ENCODE data around the gene SOX30.
A peak's percentile ranks its signal among the peaks of the same experiment; 100 is the strongest.

Gene SOX30

GRCh38 chr5:157607371-157608161 lies 44.7 kb downstream of the SOX30 start:
- peak; percentile 74 for DNase-seq

GRCh38 chr5:157606046-157606445 lies 46.2 kb downstream of the SOX30 start:
- no peak for DNase-seq

DNA sequence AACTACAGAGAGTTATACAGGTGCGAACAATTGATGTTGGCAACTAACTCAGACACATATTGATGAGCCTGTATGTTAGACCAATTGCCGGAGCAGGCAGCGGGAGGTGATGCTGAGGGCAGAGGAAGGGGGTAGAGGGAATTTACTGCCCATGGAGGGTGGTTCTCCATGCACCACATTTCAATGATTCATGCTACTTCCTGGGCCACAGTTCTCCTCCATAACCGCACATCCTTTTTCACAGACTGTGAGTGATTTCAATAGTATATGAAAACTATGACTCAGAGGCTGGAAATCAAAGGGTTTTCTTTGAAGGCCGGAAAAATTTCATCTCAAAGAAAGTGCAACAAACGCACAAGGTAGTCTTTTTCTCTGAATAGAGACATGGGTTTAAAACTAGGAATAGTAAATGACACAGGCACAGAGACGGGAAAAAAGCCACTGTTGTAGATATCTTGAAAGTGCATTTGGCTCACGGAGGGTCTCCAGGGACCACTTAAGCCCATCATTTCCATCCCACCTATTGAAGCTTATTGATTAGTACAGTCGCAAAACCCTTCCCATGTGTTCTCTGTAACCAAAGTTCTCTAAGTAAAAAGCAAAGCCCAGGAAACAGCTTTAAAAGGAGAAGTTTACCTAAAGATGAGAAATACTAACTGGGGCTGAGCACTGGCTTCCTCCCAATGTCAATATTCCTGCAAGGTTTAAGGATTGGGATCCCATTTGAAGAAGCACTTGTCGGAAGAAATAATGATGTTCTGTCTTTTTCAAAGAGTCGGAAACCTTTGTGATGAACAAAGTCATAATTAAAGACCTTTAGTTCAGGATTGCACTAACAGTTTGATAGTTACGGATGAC lies 48.7 kb downstream of the SOX30 start:
- DNase-seq: peak; percentile 74

DNA sequence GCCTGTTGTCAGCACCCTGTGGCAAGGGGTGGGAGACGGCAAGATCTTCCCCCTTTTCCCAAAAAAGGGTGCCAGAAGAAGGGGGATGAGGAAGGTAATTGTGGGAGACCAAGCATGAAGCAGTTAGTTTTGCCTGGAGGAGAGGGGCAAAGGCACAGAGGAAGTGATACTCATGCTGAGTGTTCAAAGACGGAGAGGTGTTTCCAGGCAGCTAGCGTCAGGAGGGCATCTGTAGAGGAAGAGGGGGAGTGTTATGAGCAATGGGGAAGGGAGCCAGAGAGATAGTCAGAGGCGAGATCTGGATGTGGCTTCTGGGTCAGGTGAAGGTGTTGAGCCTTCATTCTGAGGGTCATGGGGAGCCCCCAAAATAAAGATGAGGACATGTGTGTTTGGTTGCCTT lies 49.7 kb downstream of the SOX30 start:
- peak; percentile 69 for DNase-seq

DNA sequence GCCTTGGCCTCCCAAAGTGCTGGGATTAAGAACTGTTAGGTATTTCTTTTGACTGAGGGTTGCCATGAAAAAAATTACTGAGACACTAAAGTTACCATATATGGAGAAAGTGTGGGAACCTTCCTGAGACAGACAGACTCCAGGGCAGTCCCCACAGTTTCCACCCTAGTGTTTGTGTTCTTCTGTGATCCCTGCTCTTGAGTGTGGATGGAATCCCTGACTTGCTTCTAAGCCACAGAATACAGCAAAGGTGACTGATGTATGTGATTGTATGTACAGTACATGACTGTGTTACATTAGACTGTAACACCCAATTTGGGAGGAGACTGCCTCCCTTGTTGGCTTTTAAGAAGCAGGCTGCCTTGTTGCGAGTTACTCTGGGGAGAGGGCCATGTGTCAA lies 52.0 kb downstream of the SOX30 start:
- peak; percentile 22 for DNase-seq

GRCh38 chr5:157599565-157599964 lies 52.7 kb downstream of the SOX30 start:
- DNase-seq: no peak

GRCh38 chr5:157598350-157598936 lies 53.8 kb downstream of the SOX30 start:
- DNase-seq: no peak

- DNase-seq: no peak
These were observed 55.0 kb downstream of the SOX30 start for GRCh38 chr5:157597277-157597676.

DNA sequence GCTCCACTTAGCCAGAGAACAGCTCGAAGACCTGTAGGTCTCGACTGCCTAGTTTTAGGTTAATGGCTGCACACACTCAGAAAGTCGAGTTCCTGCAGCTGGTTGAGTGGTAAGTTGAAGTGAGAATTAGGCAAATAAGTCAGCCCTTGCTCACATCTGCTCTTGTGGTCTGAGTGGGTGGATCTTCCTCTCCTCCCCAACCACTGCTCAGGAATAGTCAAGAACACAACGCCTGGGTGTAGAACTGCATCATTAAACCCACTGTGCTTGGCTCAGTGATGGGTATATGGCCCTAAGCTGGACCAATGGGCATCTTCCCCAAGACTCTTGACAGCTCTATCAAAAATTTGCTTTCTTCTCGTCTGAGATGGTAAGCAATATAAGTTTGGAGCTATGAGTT lies 55.8 kb downstream of the SOX30 start:
- DNase-seq: peak; percentile 70

- no peak for DNase-seq
These were observed 57.4 kb downstream of the SOX30 start for GRCh38 chr5:157594675-157595459.

DNA sequence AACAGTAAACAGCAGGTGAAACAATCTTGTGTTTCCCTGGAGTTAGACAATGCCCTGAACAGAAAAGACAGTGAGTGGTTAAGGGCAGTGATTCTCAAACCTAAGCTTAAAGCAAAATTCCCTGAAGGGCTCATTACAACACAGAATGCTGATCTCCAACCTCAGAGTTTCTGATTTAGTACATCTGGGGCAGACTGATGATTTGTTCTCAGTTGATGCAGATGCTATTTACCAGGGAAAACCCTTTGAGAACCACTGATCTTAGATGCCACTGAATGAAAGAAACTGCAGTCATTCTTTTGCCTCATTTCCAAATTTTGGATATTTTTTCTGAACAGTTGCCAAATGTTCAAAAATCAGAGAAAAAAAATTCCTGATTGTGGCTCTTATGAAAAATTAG lies 58.0 kb downstream of the SOX30 start:
- DNase-seq: no peak

DNA sequence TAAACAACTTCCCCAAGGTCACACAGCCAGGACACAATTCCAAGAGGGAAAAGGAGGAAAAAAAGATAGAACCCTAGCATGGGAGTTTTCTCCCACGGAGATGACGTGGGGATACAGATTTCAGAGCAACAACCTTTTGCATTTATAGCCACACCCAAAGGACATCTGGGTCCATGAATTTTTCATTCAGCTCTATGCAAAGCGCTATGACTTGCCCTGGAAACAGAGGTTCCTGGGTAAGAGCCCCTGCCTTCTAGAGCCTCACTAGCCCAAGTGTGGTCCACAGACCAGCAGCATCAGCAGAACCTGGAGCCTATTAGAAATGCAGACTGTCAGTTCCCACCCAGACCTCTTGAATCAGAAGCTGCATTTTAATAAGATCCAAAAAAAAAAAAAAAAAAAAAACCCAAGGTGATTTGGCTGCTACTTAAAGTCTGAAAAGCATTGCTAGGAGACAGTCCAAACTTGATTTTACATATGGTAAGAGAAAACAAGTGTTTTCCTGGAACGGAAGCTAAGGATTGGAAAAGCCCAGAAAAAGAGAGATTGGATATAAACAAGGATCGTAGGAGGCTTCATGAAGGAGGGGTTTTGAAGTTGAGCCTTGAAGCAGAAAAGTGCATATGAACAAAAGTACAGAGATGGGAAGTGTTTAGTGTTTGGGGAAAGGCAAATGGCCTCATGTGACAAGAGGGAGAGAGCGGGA lies 59.0 kb downstream of the SOX30 start:
- no peak for DNase-seq

GRCh38 chr5:157592594-157592993 lies 59.6 kb downstream of the SOX30 start:
- DNase-seq: no peak

- DNase-seq: no peak
These were observed 61.8 kb downstream of the SOX30 start for GRCh38 chr5:157590478-157590877.

DNA sequence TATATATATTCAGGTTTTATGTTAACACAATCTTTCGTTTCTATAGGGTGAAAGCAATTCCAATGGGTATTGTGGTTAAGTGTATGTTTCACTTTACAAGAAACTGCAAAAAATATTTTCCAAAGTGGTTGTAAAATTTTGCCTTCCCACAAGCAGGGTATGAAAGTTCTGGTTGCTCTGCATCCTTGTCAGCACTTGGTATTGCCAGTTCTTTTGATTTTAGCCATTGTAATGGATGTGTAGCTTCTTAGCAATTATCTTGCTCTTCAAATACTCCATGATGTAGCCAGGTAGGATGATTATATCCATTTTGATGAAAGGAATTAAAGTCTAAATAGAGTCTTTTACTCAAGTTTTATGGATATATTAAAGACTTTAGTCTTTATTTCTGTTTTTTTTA lies 67.6 kb downstream of the SOX30 start:
- DNase-seq: no peak

DNA sequence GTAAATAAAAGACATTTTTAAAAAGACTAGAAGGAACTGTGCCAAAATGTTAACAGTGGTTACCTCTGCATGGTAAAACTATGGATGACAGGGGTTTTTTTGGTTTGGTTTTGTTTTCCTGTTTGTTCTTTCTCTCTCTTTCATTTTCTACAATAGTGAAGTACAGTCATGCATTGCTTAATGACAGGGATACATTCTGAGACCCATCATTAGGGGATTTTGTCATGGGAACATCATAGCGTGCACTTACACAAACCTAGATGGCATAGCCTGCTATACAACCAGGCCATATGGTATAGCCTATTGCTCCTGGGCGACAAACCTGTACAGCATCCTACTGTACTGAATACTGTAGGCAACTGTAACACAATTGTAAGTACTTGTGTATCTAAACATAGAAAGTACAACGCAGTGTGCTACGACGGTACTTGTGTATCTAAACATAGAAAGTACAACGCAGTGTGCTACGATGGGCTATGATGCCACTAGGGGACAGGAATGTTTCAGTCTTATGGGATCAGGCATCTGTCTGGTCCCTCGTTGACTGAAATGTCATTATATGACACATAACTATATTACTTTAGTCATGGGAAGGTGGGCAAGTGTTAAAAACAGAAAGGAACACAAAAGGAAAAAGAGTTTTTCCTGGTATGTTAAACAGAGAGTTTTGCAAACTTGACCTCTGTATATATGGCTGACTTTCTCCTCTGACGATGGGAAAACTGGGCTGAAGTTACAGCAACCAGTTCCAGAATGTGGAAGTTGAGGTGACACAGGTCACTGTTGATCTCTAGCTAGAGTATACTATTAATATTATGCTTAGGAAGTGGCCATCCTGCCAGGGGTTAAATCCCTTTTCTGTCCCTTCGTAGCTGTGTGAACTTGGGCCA lies 69.3 kb downstream of the SOX30 start:
- DNase-seq: no peak

DNA sequence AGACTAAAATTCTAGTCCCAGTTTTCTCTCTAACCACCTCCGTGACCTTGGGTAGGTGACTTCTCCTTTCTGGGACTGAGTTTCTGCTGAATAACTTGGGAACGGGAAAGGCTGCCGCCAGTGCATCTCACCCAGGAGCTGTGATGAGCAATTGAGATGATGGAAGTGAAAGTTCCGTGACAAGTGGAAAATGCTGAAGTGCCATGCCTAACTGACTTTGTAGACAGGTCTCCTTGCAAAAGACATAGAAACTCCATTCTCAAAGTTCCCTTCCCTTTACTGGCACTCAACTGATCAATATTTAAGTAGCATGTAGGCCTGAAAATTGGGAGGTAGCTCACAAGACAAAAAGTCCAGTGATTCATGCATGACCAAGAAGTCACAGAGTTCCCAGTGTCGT lies 70.3 kb downstream of the SOX30 start:
- DNase-seq: no peak

DNA sequence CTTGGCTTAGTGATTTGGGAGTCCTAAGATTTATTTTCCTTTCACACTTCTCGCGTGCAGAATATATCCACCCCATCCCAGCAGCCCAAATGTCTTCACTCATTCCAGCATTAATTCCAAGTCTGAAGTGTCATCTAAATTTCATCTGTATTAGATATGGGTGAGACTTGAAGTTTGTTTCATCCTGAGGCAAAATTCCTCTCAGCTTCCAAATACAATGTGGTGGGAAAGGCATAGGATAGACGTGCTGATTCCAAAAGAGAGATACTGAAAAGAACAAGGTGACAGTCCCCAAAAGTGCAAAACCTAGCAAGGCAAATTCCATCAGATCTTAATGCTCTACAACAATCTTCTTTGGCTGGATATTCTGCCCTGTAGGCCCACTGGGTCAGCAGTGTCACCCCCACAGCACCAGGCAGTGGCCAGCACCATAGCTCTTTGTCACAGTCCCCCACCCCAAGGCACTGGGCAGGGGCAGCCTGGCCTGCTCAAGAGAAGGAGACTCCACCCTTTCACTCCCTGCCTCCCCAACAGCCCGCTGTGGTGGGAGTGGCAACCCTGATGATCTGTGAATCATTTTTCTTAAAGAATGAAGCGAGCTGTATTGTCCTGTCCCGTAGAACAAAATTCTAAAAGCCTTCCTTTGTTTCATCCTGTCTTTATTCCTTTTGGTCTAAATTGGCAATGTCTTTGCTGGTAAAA lies 74.0 kb downstream of the SOX30 start:
- no peak for DNase-seq

DNA sequence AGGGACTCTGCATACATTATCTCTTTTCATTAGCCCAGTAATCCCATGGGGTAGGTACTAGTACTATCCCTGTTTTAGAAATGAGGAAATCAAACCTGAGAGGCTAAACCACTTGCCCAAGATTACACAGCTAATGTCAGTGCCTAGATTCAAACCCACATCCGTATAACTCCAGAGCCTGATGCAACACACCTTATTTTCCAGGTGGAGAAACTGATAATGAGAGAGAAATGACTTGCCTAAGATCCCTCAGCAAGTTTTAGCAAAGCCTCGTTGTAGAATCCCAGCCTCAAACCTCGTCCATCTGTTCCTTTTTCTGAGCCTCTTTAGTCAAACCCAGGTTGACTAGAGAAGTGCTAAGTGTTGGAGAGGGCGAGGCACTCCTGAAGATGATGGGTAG lies 75.6 kb downstream of the SOX30 start:
- DNase-seq: no peak
